ENCODE data around the gene GALNTL6.
"Not testable (repeated sequence)": the region's sequence is repeated elsewhere in the genome, so short reads cannot be mapped to it uniquely, and the experiment has no call there.

The GALNTL6 gene

DNA sequence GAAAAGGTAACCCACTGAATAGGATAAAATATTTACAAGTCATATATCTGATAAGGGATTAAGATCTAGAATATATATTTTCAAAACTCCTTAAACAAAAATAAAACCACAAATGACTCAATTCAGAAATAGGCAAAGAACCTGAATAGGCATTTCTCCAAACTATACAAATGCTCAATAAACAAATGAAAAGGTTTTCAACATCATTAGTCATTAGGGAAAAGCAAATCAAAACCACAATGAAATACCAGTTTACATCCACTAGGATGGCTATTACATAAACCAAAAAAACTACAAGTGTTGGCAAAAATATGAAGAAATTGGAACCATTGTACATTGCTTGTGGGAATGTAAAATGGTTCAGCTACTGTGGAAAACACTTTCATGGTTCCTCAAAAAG, 1188.4 kb downstream of the GALNTL6 start:
- no peak for DNase-seq

DNA sequence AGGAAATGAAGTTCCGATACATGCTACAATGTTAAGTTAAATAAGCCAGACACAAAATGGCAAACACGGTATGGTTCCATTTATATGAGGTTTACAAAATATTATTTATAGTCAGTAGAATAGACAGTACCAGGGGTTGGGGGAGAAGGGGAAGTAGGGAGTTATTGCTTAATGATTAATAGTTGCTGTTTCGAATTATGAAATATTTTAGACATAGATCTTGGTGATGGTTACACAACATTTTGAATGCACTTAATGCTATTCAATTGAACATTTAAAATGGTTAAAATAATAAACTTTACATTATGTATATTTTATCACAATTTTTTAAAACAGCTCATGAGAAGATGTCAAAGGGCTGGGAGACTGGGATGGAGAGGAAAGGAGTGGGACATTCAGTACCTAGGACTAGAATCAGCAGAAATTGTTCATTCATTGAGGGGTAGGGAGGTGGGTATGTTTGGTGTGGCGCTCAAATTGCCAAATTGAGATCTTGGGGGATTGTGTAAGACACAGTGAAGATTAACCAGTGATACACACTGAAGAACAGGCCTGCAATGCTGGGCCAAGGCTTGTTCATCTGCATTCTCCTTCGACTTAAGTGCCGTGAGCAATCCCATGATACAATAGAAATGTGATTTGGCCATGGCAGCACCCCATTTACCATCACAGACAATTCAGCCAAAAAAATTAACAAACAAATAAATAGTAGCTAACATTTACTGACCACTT, 1189.8 kb downstream of the GALNTL6 start:
- DNase-seq, result no peak

DNA sequence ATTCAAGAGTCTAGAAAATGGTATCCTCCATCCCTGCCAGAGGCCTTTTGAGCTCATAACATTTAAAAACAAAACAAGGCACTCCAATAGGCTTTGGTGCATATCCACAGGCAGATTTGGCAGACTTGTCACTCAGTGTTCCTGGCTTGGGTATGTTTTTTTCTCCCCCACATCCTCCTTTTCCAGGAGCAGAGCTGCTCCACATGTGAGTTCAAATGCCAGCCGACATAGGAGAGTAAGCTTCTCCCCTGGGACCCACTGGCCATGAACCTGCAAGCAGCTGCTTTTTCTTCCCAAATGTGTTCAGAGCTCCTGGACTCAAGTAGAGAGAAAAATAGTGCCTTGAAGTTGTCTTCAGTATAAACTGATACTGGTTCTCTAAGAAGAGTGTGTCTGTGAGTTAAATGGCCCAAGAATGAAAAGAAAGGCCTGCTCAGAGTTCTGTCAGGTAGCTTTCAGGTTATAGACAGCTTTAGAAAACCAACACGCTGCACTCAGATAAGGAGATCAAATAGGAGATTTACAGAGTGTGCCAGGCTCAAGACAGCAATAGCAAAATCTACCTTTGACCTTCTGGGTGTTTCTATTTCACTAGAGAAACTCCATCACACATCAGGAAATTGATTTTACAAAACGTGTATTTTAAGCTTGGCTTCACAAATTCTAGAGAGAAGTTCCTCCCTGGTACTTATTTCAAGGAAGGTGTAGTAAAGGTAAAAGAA, 1192.9 kb downstream of the GALNTL6 start:
- DNase-seq, result no peak

DNA sequence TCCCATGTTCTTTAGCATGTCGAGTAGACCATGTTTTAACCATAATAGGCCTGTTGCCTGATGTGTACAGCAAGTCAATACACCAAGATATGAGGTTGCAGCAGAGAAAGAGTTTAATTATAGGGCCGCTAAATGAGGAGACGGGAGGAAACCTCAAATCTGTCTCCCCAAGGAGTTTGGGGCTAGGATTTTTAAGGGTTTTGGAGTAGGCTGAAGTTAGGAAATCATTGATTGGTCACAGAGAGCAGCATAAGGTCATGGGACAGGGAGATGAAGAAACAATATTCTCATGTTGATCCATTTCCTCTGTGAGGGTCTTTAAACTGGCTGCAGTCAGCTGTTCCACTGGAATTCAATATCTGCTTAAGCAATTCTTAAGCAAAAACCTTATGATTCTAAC, 1195.2 kb downstream of the GALNTL6 start:
- DNase-seq, result no peak

DNA sequence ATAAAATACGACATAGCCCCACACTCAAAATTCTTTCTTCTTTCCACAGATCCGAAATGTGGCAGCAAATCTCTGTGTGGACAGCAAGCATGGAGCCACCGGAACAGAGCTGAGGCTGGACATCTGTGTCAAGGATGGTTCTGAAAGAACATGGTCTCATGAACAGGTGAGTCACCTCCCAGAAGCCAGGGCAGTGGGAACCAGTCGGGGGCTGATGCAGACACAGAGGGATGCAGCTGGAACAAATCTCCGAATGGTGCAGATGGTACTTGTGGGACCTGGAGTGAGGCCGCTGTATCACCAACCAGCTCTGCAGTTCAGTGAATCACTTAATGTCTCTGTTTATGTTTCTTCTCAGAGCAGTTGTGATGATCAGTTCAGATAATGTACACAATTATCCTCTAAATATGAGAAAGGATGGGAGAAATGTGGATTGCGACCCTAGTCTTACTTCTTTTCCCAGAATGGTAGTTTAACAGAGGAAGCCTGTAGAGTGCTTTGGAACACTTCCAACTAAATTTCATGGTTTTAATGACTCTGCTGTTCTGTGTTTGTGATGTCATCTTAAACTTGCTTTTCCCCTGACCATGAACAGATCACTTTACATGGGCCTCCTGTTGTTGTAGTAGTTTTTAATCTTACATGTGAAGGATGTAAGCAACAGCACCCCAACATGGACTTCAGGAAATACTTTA, 1196.1 kb downstream of the GALNTL6 start:
- DNase-seq, result no peak

DNA sequence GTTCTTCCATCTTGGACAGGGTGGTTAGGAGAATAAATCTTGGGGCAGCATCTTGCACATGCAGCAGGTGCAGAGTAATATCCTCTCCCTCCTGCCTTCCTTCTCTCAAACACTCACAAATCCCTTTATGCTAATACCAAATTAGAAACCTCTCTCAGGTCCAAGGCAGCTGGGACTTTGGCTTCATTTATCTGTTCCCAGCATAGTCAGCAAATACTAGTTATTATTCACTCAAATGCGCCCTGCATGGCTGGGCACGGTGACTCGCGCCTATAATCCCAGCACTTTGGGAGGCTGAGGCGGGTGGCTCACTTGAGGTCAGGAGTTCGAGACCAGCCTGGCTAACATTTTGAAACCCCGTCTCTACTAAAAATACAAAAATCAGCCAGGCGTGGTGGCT, 1199.4 kb downstream of the GALNTL6 start:
- DNase-seq, result no peak

DNA sequence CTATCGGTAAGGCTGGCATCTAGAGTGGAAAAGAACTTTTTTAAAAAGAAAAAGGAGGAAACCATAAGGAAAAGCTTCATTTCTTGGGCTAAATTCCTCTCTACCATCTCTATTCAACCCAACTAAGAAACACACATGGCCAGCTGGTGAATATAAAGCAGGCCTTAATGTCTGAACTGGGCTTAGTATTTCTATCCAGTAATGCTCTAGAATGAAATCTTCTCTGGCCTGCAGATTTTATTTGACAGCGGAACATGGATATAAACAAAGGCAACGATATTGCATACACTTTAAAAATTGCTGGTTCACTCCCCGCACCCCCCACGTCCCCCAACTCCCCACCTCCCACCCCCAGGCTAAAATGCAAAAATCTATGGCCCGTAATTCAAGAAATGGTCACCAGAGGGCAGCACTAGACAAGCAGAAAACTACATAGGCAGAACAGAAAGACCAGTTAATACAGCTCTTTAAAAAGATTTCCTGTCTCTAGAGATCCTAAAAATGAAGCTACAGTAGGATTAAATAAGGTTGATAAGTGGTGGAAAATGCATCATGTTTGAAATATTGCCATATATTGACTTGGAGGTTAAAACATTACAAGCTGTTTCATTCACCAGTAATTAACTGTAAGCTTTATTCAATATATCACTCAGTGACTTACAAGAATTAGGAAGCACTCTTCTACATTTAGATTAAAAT, 1200.2 kb downstream of the GALNTL6 start:
- peak; percentile 4 for DNase-seq

DNA sequence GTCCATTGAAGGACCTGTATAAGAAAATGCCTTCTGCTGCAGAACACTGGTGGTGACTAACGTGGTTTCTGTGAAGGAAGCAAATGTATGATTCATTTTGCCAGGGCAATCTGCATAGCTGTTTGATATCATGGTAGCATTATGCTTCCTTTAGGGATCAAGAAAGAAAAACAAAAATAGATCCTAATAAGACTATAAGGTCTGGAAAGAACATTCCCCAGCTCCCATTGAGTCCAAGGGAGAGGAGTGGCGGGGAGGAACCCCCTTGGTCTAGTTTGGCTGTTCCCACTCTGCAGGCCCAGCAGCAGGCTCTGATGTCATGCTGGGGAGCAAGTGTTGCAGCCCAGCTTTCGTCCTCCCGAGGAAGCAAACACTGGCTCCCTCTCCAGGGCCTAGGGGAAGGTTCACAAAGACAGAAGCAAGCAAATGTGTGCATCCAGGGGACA, 1200.9 kb downstream of the GALNTL6 start:
- no peak for DNase-seq

DNA sequence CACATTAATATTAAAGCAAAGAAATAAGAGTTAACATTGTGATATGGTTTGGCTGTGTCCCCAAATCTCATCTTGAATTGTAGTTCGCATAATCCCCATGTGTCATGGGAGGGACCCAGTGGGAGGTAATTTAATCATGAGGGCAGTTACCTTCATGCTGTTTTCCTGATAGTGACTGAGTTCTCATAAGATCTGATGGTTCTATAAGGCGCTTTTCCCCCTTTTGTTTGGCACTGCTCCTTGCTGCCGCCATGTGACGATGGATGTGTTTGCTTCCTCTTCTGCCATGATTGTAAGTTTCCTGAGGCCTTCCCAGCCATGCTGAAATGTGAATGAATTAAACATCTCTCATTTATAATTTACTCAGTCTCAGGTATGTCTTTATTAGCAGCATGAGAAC, 1201.6 kb downstream of the GALNTL6 start:
- no peak for DNase-seq

DNA sequence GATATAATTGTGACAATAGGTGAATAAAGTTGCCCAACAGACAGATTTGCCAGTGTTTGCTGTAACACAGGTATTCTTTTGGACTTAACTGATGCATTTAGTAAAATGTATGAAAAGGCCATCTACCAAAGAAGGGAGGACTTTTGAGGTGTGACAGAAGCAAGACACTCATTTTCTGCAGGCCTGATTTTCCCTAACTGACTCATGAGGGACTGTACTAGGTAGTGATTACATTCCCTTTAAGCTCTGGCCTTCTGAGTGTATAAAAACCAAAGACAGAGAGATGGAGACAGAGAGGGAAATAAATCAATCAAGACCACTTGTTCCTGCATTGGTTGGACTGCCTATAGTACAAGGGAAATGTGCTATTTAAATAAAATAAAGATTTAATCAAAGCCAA, 1204.6 kb downstream of the GALNTL6 start:
- no peak for DNase-seq

DNA sequence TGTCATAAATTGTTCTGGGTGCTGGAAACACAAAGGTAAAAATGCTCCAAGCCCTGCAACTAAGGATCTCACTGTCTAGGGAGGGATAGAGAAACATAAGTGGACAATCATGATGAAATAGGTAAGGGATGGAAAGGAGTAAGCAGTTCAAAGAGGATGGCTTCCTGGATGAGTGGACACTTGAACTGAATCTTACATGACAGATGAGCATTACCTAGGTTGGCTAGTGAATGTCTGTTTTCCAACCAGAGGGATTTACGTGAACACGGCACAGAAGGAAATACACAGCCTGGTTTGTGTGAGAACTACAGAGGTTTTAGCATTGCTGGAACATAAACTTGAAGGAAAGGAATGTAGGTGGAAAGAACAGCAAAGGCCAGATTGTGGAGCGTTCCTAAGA, 1205.2 kb downstream of the GALNTL6 start:
- no peak for DNase-seq

DNA sequence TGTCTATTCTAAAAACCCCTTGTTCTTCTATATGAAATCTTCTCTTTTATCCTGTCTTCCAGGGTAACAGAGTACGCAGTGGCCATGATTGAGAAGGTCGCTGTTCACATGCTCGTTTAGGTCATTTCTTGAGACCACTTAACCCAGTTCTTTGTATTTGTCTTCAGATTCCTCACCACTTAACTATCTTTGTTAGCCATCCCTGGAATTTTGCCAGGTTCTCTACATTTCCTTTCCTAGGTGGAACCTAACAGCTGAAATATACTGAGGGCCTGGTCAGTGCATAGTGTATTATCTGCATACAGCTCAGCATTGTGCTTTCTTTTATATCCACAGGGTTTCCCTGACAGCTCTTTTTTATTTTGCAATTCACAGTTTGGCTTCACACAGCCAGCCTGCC, 1206.5 kb downstream of the GALNTL6 start:
- DNase-seq, result no peak

DNA sequence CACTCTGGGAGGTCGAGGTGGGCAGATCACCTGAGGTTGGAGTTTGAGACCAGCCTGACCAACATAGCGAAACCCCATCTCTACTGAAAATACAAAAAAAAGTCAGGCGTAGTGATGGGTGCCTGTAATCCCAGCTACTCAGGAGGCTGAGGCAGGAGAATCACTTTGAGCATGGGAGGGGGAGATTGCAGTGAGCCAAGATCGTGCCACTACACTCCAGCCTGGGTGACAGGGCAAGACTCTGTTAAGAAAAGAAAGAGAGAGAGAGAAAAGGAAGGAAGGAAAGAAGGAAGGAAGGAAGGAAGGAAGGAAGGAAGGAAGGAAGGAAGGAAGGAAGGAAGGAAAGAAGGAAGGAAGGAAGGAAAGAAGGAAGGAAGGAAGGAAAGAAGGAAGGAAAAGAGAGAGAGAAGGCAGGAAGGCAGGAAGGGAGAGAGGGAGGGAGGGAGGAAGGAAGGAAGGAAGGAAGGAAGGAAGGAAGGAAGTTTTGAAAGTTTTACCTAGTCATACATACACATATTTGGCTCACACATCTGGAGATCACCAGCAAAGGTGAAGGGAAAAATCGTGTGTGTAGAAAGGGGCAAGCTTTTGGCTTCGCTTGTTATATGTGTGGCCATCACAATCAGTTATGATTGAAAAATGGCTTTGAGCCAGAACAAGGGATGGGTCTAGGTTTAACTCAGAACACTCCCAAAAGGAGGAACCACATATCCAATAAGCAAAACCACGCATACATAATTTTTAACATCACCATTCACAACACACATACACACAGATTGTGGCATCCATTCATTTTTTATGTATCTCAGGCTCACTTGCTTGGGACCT, 1208.8 kb downstream of the GALNTL6 start:
- DNase-seq, result not testable (repeated sequence)

DNA sequence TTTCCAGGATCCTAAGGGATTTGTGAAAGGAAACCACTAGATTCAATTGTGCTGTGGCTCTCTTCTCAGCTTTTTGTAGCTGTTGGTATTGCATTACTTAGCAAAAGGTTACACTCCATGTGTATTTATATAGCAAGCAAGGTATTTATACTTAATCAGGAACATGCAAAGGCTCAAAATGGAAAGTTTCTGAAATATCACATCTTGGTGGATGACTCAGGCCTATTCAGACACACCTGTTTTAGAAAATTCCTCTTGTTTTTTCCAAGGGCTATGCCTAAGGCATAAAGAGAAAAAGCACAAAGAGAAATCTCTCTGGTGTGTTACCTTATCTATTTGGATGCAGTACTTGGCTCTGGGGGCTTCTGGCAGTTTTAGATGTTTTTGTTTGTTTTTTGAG, 1211.0 kb downstream of the GALNTL6 start:
- DNase-seq, result no peak

DNA sequence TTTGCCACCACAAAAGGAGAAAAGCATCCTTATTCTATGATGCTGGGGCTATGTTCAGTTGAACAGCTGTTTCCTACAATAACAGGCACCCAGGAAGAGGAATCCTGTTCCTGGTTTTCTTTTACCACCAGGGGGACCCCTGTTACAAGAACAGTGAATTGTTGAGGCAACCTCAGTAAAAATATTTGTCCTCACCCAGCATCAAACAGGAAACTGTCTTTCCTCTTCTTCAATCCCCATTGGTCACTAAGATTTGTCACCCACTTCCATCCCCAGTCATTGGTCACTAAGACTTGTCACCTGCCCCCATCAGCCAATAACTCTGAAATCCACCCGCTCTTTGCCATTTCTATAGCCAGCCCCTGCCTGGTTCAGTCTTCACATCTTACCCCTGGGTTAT, 1211.9 kb downstream of the GALNTL6 start:
- DNase-seq, result no peak

DNA sequence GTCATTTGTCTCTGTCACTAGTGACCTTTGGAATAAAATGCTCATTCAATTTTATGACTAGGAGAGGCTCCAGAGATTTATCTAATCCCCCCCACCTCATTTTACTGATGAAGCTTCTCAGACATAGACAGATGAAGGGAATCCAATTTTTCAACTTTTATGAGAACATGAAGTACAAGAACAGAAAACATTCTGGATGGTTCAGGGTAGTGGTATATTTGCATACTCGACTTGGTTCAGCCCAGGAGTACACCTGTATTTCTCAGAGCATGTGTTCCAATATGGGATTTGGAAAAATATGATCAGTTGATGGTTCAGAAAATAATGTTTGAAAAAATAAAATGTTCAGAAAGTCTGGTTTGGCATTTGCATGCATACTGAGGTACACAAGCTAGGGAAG, 1224.0 kb downstream of the GALNTL6 start:
- DNase-seq, result no peak

DNA sequence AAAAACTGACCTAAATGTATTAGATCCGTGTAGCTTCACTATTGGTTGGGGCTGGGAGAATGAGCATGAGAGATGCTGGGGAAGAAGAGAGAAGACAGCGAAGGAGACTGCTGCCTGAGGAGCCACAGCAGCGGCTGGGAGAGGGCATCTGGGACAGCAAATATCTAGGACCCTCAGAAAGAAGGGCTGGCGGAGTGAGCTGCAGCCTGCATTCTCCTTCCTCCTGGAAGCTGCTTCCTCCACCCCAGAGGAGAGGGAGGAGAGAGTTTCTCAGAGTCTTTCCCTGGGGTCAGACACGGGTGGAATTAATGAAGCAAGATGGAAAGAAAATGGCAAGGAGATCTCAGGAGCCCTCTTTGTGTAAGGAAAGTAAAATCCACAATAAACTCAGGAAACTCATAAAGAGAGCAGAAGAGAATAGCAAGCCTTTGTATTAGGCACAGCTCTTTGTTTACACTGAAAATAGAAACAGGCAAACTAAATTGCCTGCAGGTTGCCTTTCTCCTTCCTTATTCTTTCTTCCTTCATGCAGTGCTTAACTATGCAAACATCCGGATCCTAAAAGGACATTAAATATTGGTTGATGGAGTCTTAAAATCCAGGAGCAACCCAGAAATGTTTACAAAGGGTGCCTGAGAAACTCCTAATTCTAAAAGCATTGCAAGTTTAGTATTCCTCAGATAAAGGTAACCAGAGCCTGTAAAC, 1225.1 kb downstream of the GALNTL6 start:
- no peak for DNase-seq

DNA sequence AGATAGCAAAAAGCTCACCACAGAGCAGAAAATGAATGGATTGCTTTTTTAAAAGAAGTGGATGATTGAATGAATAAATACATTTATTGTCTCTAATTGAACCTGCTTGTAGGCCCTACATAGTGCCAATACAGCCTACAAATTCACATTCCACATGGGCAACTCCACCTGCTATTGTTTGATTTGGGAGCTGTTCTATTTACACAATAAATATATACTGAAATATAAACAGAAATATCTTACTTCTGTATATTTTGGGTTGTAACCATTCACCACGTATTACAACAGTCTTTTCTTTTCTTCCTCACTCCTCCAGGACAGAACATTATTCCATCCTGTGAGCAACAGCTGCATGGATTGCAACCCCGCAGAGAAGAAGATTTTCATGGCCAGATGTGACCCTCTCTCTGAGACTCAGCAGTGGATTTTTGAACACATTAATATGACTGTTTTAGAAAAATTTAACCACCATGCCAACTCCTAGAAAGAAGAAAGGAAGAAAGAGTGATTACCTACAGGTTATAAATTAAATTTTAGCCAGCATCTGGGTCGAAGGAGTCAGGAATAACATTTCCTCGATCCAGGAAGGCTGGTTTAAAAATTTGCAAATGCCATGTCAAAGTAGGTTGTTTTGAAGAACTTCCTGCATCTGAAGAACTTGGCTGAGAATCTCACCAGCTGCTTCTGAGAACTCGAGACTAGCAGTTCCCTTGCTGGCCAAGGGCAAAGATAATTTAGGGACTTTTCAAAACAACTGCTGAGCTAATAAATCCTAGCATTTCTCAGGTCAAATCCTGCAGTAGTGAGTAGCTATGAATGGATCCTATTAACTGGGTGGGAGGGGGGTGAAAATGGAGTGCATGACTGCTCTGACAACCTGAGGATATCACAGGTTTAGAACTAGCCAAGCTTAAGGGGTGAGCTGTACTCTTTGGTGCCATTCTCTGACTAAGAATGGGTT, 1226.7 kb downstream of the GALNTL6 start:
- no peak for DNase-seq

DNA sequence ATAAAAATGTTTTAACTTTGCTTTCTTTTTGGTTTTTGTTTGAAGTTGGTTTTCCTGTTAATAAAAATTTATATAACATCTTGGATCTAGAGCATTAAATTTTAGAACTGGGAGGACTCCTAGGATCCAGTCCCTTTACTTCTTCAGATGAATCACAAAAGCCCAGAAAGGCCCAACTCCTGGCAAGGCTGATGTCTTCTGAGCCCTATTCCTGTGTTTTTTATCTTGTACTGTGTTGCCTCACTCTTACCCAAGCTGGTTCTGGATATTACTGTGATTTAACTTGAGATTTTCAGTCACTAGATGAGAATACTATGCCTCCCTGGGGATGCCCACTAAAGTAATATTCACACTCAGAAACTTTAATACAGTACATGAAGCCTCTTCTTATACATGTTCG, 1228.3 kb downstream of the GALNTL6 start:
- DNase-seq, result no peak

DNA sequence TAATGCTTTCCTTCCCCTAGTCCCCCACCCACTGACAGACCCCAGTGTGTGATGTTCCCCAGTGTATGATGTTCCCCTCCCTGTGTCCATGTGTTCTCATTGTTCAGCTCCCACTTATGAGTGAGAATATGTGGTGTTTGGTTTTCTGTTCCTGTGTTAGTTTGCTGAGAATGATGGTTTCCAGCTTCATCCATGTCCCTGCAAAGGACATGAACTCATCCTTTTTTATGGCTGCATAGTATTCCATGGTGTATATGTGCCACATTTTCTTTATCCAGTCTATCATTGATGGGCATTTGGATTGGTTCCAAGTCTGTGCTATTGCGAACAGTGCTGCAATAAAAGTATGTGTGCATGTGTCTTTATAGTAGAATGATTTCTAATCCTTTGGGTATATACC, 1228.9 kb downstream of the GALNTL6 start:
- not testable (repeated sequence) for DNase-seq

DNA sequence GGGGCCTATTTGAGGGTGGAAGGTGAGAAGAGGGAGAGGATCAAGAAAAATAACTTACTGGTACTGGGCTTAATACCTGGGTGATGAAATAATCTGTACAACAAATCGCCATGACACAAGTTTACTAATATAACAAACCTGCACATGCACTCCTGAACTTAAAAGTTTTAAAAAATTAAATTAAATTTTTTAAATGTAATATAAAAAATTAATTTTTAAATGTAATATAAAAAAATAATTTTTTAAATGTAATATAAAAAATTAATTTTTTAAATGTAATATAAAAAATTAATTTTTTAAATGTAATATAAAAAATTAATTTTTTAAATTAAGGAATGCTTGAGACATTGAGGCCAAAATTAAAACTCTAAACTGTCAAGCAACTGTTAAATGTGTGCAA, 1231.1 kb downstream of the GALNTL6 start:
- DNase-seq, result no peak

All from KG1 (cell line).